NT2/D1 (cell line): Measurements from ENCODE around the gene KLK15.
"Not testable (repeated sequence)": the region's sequence is repeated elsewhere in the genome, so short reads cannot be mapped to it uniquely, and the experiment has no call there.

Source experiments
- DNase-seq: peaks from one replicate; pipeline ENCODE4 v3.0.0-alpha.2; 2011; ENCODE audit warnings: low read depth, low spot score
- H3K27me3 ChIP-seq: 2 replicates; pipeline ENCODE4 v1.6.0; 2011; ENCODE audit warnings: mild to moderate bottlenecking; ENCODE audit not compliant: insufficient read length, insufficient read depth
- H3K36me3 ChIP-seq: 2 replicates; pipeline ENCODE4 v1.6.1; 2011; ENCODE audit warnings: mild to moderate bottlenecking, low read length, mixed read lengths; ENCODE audit not compliant: insufficient read depth, insufficient read length
- H3K4me1 ChIP-seq: 2 replicates; pipeline ENCODE4 v1.5.1; 2011; ENCODE audit not compliant: insufficient read depth, insufficient read length
- H3K4me3 ChIP-seq: 2 replicates; pipeline ENCODE4 v1.5.1; 2011; ENCODE audit warnings: low read depth; ENCODE audit not compliant: insufficient read length
- H3K9ac ChIP-seq: 2 replicates; pipeline ENCODE4 v1.6.0; 2011; ENCODE audit warnings: low read depth; ENCODE audit not compliant: insufficient read length
- H3K9me3 ChIP-seq: 2 replicates; pipeline ENCODE4 v1.5.1; 2011; ENCODE audit warnings: mild to moderate bottlenecking, low read length; ENCODE audit not compliant: insufficient read depth
- SUZ12 ChIP-seq: IDR thresholded peaks from 2 replicates; pipeline ENCODE4 v1.6.1; 2011; ENCODE audit not compliant: insufficient read length, insufficient read depth; ENCODE audit errors: extremely low read depth
- YY1 ChIP-seq: IDR thresholded peaks from 2 replicates; pipeline ENCODE4 v1.6.1; 2011; ENCODE audit not compliant: insufficient read length, insufficient read depth
- ZNF274 ChIP-seq: IDR thresholded peaks from 2 replicates; pipeline ENCODE4 v1.6.1; 2011; ENCODE audit warnings: mild to moderate bottlenecking, low read depth, low read length

Gene KLK15

DNA sequence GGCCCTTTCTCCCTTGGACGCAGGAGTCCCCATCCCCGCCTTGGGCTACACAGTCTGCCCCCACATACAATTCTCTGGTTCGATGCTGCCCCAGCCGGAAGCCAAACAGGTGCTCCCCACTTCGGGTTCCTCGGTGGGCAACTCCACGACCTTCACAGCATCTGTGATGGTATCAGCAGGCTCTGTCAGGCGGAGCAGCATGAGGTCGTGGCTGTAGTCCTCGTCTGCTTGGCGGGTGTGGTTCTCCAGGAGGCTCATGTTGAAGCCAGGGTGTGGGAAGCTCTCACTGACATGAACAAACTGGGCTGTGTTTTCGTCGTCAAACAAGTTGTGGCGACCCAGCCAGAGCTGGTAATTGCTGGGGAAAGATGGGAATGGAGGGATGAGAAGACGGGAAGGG lies 13.3 kb downstream of the KLK15 start:
- H3K9me3 ChIP-seq = no peaks in the 10 kb centered on the region
- H3K36me3 ChIP-seq = no peaks in the 10 kb centered on the region
- no peak overlapping the region for H3K4me3 ChIP-seq
- no peak overlapping the region for H3K9ac ChIP-seq
- no peak for TF ChIP-seq ZNF274
- no peak for TF ChIP-seq YY1
- no peak for TF ChIP-seq SUZ12
- H3K4me1 ChIP-seq = peaks cover 9% of the 10 kb centered on the region
- no peak for DNase-seq
- peaks cover 52% of the 10 kb centered on the region for H3K27me3 ChIP-seq

DNA sequence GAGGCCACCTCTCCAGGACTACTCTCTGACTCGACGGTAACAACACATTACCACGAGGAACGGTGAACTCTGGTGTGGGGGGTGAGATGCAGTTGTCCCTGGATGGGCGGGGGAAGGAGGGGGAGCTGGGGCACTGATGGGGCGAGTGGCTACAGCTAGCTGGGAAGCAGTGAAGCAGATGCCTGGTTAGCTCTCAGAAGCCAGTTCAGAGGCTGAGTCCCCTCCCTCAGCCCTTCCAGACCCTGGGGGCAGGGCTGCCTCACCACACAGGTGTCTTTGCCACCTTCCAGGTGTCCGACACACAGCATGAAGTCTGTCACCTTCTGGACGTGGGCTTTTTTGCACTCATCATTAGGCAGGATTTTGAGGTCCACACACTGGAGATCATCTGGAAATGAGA lies 13.7 kb downstream of the KLK15 start:
- Histone ChIP-seq H3K9ac (no peak overlapping the region), H3K4me1 (peaks cover 9% of the 10 kb centered on the region), H3K36me3 (no peaks in the 10 kb centered on the region), H3K9me3 (no peaks in the 10 kb centered on the region), H3K4me3 (no peak overlapping the region), H3K27me3 (peaks cover 52% of the 10 kb centered on the region)
- TF ChIP-seq ZNF274 (no peak), SUZ12 (no peak), YY1 (no peak)
- no peak for DNase-seq

DNA sequence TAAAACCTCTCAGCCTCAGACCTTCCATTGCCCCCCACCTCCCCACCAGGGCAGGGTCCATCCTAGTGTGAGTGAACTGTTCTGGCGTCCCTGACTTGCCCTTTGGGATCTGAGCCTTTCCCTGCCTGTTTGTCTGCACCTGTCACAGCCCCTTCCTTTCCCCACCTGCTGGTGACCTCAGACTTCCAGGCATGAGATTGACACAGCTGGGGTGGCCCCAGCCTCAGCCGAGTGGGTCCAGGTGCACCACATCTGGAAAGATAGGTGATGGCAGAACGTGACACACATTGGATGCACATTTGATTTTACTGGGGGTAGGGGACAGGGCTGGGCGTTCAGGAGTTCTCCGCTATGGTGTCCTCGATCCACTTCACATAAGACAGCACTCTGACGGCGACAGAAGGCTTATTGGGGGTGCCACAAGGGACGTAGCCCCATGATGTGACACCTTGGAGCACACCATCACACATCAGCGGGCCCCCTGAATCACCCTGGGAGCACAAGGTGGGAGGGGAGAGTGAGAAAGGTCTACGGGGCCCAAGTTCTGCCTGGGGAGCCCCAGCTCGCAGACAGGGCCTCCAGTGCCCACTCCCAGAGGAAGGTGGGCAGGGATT lies 14.4 kb downstream of the KLK15 start:
- Histone ChIP-seq H3K27me3 (peaks cover 50% of the 10 kb centered on the region), H3K9me3 (no peaks in the 10 kb centered on the region), H3K36me3 (no peaks in the 10 kb centered on the region), H3K4me1 (peaks cover 9% of the 10 kb centered on the region), H3K9ac (no peak overlapping the region), H3K4me3 (no peak overlapping the region)
- TF ChIP-seq SUZ12 (no peak), YY1 (no peak), ZNF274 (no peak)
- DNase-seq = no peak

DNA sequence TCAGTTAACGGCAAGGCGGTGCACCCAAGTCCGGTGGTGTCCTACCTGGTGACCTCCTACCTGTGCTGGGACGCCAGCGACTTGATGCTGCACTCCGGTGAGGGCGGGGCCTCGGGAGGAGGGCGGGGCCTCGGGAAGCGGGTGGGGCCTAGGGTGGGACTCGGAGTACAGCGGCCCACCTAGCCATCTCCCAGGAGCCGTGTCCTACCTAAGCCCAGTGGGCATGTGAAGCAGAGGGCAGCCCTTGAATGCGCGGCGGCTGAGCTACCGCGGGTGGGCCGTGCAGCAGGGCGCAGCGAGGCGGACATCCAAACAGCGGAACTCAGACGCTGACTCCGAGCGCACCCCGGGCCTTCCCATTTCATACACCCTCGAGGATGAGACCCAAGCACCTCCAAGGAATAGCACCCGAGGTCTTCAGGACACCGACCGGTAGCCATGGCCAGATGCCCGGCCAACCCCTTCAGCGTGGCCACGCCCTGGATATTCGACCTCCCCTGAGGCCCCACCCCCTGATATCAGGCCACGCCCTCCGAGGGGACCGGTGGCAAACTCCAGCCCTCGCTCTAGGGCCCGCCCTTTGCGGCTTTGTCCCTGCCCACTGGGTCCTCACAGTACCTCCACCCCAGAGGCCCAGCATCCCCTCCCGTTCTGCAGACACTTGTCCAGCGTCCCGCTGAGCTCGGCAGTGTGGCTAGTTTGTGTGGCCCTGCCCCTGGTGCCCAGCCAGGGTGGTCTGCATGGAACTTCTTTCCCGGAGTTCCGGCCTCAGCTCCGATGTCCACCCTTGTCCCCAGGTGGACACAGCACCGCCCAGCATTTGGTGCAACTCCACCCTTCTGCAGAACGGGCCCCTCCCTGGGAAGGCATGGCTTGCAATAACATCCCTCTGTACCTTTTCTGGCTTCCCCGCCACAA lies 15.2 kb downstream of the KLK15 start:
- no peak for DNase-seq
- Histone ChIP-seq H3K27me3 (peaks cover 49% of the 10 kb centered on the region), H3K9me3 (no peaks in the 10 kb centered on the region), H3K4me3 (peak overlapping the region; percentile 84), H3K36me3 (no peaks in the 10 kb centered on the region), H3K9ac (peak overlapping the region; percentile 72), H3K4me1 (peaks cover 9% of the 10 kb centered on the region)
- TF ChIP-seq YY1 = no peak
- TF ChIP-seq ZNF274 = no peak
- no peak for TF ChIP-seq SUZ12

DNA sequence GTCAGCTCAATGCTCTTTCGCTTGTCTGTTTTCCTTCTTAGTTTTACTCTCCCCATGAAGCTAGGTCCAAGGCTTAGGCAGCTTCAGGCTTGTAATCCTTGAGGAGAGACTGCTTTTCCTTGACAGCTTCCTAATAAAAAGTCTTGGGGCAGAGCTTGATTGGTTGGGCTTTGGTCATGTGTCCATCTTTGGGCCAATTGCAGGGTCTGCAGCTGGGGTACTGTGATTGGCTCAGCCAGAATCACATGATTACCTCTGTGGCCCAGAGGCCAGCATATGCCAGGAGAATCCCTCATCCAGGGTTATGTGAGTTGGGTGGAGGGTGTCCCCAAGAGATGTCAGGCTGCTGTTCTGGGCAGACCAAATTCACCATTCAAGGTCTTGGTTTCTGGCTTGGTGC lies 17.9 kb downstream of the KLK15 start:
- peaks cover 33% of the 10 kb centered on the region for H3K27me3 ChIP-seq
- TF ChIP-seq ZNF274 (no peak), YY1 (no peak), SUZ12 (no peak)
- no peak for DNase-seq
- H3K36me3 ChIP-seq = no peaks in the 10 kb centered on the region
- no peak overlapping the region for H3K4me3 ChIP-seq
- no peaks in the 10 kb centered on the region for H3K9me3 ChIP-seq
- H3K9ac ChIP-seq = no peak overlapping the region
- H3K4me1 ChIP-seq = peaks cover 6% of the 10 kb centered on the region

DNA sequence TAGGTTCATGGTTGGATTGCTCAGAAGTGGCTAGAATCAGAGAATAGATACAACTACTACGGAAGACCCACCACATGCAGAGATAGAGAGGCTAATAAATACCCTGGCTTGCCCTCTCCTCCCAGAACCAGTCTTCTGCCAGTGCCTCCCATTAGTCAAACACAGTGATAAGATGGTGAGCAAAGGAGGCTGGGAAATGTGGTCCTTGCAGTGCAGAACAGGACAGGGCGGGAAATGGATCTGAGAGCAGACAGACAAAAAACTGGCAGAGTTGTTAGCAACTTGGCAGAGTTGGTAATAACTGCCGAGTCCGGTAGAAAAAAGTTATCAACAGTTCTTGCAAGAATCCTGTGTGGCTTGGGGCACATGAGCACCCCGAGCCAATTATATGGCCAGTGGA lies 18.5 kb downstream of the KLK15 start:
- H3K4me1 ChIP-seq = peaks cover 6% of the 10 kb centered on the region
- TF ChIP-seq YY1 (no peak), ZNF274 (no peak), SUZ12 (no peak)
- H3K9ac ChIP-seq = no peak overlapping the region
- no peak for DNase-seq
- H3K9me3 ChIP-seq = no peaks in the 10 kb centered on the region
- H3K4me3 ChIP-seq = no peak overlapping the region
- no peaks in the 10 kb centered on the region for H3K36me3 ChIP-seq
- peaks cover 27% of the 10 kb centered on the region for H3K27me3 ChIP-seq

DNA sequence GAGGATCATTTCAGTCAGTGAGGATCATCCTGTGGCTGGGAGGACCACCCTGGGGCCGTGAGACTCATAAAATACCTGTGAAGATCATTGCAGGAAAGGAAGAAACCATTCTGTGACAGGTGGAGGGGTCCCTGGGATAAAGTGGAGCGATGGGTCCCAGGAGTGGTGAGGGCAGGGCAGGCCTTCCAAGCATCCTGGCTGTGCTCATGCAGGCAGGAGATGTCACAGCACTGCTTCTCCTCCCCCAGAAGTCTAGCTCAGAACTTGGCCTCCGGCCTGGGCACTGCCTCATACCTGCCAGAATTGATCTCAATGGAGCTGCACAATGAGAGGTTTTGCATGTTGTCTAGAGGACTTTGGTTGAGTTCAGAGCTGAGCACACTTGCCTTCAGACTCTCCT lies 20.9 kb downstream of the KLK15 start:
- no peak overlapping the region for H3K9ac ChIP-seq
- peaks cover 12% of the 10 kb centered on the region for H3K27me3 ChIP-seq
- no peaks in the 10 kb centered on the region for H3K4me1 ChIP-seq
- no peak for DNase-seq
- no peak for TF ChIP-seq ZNF274
- TF ChIP-seq SUZ12 = no peak
- no peak for TF ChIP-seq YY1
- no peak overlapping the region for H3K4me3 ChIP-seq
- H3K36me3 ChIP-seq = no peaks in the 10 kb centered on the region
- H3K9me3 ChIP-seq = no peaks in the 10 kb centered on the region

DNA sequence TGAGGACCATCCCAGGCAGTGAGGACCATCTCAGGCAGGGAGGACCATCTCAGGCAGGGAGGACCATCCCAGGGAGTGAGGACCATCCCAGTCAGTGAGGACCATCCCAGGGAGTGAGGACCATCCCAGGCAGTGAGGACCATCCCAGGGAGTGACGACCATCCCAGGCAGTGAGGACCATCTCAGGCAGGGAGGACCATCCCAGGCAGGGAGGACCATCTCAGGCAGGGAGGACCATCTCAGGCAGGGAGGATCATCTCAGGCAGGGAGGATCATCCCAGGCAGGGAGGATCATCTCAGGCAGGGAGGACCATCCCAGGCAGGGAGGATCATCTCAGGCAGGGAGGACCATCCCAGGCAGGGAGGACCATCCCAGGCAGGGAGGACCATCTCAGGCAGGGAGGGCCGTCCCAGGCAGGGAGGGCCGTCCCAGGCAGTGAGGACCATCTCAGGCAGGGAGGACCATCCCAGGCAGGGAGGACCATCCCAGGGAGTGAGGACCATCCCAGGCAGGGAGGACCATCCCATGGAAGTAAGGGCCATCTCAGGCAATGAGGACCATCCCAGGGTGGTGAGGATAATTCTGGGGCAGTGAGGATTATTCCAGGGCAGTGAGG lies 21.6 kb downstream of the KLK15 start:
- H3K4me1 ChIP-seq, H3K9me3 ChIP-seq, H3K9ac ChIP-seq, H3K36me3 ChIP-seq, H3K4me3 ChIP-seq, DNase-seq: not testable (repeated sequence)
- peaks cover 12% of the 10 kb centered on the region for H3K27me3 ChIP-seq
